AG09309 (cell line): ENCODE results near the gene TGFBR2.
A peak's percentile ranks its signal among the peaks of the same experiment; 100 is the strongest.

ENCODE experiments used
- DNase-seq: peaks from one replicate; pipeline ENCODE4 v3.0.0-alpha.2; 2010; ENCODE audit warnings: low read depth
- H3K4me3 ChIP-seq: 2 replicates; pipeline ENCODE4 v1.5.1; 2011; ENCODE audit warnings: mild to moderate bottlenecking, low read depth, low read length, moderate library complexity; ENCODE audit not compliant: control insufficient read depth
- TF ChIP-seq, protein P1 (sequence below): IDR thresholded peaks from 2 replicates; pipeline ENCODE4 v1.5.1; 2011; ENCODE audit warnings: mild to moderate bottlenecking, low read depth, low read length, inconsistent platforms; ENCODE audit not compliant: insufficient read depth, control insufficient read depth; ENCODE audit errors: missing control alignments

TGFBR2 gene

DNA sequence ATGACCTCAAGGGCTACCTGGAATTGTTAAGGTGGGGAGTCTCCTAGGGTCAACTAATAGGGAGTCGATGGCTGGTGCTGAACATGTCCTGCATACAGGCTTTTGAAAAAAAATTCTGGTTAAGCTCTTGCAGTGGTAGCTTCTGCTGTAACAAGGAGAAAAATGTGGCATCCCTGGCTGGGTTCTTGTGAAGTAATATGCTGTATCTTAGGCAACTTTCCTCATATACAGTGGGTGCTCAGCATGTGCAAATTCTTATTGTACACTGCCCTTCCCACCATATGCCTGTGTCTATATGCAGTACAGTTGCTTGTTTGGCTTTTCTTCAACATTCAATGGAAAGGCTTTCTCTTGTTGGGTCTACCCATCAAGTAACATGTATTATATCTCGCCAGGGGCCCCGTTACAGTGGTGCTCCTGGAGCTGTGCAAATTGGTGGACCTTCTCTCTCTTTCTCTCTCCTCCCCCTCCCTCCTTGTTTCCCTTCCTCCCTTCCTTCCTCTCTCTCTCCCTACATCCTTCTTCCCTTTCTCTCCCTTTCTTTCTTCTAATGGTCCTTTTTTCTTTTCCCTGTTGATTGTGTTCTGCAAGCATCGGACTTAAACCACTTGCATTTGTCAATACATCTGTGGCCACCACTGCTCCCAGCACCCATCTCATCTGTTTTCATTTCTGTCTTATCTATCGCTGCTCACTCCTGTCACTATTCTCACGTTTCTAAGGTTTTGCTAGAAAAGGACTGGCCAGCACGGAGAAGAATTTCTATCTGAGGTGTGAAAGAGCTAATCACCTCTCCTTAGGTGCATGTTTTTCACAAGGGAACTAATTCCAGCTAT, 35.2 kb downstream of the TGFBR2 start:
- TF ChIP-seq, protein P1, sequence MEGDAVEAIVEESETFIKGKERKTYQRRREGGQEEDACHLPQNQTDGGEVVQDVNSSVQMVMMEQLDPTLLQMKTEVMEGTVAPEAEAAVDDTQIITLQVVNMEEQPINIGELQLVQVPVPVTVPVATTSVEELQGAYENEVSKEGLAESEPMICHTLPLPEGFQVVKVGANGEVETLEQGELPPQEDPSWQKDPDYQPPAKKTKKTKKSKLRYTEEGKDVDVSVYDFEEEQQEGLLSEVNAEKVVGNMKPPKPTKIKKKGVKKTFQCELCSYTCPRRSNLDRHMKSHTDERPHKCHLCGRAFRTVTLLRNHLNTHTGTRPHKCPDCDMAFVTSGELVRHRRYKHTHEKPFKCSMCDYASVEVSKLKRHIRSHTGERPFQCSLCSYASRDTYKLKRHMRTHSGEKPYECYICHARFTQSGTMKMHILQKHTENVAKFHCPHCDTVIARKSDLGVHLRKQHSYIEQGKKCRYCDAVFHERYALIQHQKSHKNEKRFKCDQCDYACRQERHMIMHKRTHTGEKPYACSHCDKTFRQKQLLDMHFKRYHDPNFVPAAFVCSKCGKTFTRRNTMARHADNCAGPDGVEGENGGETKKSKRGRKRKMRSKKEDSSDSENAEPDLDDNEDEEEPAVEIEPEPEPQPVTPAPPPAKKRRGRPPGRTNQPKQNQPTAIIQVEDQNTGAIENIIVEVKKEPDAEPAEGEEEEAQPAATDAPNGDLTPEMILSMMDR: no peak
- DNase-seq: no peak
- H3K4me3 ChIP-seq: no peak overlapping the region

DNA sequence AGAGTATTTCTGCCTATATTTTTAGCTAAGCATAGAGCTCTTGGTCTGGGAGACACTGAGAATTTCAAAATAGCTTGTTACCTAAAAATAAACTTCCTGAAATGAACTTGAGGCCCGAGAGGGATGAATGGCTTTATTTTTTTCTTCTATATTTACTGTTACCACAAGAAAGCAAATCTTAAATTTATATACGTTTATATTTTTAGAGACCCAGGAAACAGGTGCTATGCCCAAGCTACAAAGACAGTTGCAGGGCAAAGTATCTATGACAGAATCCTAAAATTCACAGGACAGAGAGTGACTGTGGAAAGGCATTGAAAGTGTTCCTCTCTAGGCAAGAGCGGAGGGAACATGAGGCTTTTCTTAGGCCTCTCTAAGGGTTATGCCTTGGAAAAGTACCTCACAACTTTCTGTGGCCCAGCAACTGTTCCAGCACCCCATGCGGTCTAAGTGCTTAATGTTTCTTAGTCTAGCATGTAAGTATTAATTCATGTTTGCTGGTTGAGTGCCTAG, 36.5 kb downstream of the TGFBR2 start:
- TF ChIP-seq, protein P1: no peak
- H3K4me3 ChIP-seq: no peak overlapping the region
- no peak for DNase-seq

DNA sequence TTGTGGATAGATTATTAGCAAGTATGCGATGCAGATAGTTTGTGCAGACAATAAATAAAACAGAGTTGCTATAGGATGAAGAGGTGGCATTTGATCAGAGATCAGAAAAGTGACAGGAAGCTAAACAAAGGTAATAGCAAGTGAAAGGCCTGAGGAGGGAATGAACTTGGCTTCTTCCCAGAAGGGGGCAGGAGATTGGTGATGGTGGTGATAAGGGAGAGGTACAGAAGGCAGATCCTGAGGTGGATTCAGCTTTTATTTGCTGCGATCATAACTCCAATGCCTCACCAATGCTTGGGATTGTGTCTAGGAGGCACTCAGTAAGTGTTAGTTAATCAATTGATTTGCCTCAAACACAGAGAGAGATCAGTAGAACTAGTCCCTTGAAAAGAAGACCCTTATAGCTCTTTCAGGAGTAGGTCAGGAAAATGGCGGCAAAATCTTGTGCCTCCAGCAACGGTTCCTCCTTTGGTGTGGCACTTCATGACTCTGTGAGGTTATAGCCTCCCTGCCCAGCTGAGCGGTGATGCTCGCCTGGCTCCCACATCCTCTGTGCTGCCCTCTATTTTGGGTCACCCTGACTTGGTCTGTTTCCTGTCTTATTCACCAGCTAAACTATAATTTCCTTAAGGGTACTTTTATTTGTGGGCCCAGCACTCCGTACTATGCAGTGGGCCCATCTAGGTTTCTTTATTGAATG, 37.5 kb downstream of the TGFBR2 start:
- no peak for DNase-seq
- TF ChIP-seq, protein P1: no peak
- no peak overlapping the region for H3K4me3 ChIP-seq

DNA sequence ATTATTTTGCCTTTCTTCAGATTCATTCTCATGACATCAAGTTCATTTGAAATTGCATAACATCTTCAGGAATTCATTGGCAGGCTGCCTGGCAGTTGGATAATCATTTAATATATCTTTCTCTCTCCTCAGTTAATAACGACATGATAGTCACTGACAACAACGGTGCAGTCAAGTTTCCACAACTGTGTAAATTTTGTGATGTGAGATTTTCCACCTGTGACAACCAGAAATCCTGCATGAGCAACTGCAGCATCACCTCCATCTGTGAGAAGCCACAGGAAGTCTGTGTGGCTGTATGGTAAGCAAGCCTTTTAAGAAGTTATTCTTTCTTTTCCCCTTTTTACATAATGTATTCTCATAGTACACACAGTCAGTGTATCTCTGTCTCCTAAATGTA, 38.2 kb downstream of the TGFBR2 start:
- DNase-seq: peak; percentile 64
- no peak overlapping the region for H3K4me3 ChIP-seq
- TF ChIP-seq, protein P1: no peak

DNA sequence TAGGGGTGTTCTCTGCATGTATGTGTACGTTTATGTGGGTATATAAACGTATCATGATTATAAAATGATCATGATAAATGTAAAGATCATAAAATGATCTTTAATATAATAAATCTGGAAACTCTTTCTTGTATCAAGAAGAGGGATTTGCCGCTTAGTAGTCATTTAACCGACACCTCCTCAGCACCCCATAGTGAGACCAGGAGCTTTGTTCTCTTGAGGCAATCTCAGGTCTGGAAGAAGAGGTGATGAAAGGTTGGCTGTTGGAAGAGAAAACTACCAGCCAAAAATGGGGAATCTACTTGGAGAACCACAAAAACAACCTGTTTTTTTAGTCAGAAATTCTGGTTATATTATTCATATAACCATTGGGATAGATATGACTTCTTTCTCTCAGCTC, 38.7 kb downstream of the TGFBR2 start:
- no peak overlapping the region for H3K4me3 ChIP-seq
- no peak for DNase-seq

DNA sequence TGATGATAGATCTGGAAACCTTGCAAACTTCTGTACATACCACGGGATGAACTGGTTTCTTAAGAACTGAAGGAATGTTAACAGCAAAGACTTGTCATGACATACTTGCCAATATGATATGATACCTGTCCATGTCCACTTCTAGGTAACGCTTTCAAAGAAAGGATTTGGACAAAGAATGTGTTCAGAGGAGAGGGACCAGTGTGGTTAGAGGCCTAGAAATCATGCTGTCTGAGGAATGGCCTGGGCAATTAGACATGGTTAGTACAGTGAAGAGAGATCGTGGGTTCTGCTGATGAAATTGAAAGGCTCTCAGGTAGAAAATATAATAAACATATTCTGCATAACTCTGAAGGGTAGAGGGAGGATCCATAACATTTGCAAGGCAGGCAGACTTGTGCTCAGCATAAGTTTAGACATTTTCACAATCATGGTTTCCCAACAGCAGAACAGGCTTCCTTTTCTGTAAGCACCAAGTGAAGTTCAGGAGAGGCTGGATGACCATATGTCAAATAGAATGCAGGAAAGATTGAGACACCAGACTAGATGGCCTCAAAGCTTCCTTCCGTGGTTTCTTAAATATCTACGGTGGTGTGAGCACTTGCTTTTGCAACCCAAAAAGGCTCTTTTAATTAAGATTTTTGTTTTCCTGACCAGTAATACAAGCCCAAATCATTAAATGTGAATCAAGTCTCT, 39.9 kb downstream of the TGFBR2 start:
- TF ChIP-seq, protein P1: no peak
- DNase-seq: peak; percentile 58
- H3K4me3 ChIP-seq: no peak overlapping the region

More for the DNA sequence above, 38.7 kb downstream of the TGFBR2 start:
- TF ChIP-seq, protein P1: no peak
